HG03064 (cell line): ENCODE measurements around the gene TMEM82.

ENCODE experiments used
- ATAC-seq: cut with Tn5 transposase; IDR thresholded peaks from one replicate; pipeline ENCODE4 v1.9.1; 2021; ENCODE audit warnings: low read depth; ENCODE audit not compliant: unreplicated experiment

The TMEM82 gene

DNA sequence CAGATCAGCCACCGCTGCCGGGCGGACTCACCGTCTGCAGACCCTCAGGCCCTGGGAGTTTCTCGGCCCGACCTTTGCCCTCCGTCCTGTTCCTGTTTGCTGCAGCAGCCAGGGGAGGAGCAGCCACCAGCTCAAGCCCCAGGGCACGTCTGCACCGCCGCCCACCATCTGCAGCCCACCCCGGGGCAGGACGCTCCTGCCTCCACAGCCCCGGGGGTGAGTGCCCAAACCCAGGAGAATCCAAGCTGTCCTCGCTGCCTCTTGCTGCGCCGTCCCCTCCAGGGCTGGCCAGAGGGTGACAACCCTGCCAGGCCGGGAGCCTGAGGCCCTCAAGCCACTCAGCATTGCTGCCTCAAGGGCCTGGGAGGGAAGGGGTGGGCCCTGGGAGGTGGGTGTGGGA, 7.4 kb upstream of the TMEM82 start:
- ATAC-seq: no peak

DNA sequence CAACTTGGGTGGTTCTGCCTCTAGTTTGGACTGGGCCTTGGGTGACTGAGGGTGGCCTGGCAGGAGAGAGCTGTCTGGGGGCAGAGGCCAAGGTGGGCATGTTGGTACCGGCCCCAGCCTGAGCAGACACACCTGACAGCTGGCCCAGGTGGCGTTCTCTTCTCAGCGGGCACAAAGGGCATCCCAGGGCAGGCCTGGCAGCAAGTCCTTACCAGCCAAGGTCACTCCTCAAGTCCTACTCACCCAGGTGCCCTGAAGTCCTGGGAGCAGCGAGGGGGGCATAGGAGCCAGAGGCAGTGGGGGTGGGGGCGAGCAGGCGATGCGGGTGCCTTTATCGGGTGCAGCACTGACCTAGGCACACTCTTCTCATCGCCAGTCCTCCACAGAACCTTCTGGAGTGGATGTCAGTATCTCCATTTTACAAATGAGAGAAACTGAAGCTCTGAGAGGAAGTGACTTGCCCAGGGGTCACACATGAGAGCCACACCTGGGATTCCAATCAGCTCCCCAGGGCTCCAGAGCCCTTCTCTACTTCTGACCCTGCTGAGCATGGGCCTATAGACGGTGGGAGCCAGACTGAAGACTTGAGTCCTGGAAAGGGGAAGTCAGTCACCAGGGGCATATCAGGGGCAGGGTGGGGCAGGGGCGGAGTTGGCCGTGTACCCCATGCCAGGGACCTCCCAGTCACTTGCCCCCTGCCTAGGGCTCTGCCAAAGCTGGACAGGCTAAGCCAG, 6.8 kb upstream of the TMEM82 start:
- ATAC-seq: no peak

DNA sequence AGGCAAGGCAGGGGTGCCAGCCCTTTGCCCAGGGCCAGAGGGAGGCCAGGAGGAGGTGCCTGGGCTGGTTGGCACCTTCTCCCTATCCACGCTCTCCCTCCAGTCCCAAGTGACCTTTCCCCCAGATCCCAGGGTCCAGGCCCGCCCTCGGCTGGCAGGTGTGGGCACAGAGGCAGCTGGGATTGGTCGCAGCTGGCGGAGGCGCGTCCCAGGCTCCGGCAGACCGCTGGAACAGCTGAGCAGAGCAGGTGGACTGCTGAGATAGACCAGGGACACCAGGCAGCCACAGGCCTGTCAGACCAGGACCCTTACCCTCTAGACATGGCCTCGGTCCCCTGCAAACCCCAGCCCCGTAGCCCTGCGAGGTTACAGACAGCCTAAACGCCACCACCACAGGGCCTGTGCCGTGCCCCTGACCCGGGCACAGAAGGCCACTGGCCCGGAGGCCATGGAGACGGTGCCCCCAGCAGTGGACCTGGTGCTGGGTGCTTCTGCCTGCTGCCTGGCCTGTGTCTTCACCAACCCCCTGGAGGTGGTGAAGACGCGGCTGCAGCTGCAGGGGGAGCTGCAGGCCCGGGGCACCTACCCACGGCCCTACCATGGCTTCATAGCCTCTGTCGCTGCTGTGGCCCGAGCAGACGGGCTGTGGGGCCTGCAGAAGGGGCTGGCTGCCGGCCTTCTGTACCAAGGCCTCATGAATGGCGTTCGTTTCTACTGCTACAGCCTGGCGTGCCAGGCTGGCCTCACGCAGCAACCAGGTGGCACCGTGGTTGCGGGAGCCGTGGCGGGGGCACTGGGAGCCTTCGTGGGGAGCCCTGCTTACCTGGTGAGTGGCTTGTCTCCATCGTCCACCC, 6.0 kb upstream of the TMEM82 start, which contains the start of gene SLC25A34:
Gene SLC25A34 (plus strand): TSS at position 221 of the 854 bp plus-strand sequence. CDS start 228 bp downstream, at position 449.
- ATAC-seq: no peak

DNA sequence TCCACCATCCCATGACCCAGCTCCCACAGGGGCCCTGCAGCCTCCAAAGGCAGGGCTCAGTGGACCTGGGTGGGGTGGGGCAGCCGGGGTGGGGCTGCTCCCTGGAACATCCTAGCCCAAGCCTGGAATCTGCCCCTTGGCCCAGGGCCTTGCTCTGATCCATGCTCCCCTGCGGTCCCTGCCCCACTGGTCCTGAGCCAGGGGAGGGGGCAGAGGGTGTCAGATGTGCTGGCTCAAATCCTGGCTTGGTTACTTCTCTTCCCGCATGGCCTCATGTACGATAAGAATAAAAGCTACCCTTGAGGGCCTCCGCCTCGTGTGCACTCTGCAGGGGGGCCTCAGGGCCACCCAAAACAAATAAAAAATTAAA, 5.4 kb upstream of the TMEM82 start:
- ATAC-seq: no peak

DNA sequence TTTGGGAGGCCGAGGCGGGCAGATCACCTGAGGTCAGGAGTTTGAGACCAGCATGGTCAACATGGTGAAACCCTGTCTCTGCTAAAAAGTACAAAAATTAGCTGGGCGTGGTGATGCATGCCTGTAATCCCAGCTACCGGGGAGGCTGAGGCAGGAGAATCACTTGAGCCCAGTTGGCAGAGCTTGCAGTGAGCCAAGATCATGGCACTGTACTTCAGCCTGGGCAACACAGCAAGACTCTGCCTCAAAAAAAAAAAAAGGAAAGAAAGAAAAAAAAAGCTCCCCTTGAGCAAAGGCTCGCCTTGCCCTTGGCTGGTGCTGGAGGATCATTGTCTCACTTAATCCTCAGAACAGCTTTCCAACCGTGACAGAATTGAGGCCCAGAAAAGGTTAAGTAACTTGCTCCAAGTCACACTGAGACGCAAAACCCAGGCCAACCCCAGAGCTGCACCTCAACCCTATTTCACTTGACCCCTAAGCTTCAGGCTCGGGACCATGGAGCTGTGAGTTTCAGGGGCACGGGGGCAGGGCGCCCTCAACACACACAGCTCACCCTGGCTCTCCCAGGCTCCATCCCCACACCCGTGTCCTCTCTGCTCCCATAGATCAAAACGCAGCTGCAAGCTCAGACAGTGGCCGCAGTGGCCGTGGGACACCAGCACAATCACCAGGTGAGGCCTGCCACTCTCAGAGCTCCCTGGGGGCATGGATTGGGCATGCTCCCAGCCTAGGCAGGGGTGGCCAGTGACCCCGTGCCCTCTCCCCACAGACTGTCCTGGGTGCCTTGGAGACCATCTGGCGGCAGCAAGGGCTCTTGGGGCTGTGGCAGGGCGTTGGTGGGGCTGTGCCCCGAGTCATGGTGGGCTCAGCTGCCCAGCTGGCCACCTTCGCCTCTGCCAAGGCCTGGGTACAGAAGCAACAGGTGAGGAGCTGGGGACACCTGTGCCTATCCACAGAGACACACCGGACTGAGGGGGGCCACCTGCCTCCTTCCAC, 4.7 kb upstream of the TMEM82 start:
- ATAC-seq: no peak

DNA sequence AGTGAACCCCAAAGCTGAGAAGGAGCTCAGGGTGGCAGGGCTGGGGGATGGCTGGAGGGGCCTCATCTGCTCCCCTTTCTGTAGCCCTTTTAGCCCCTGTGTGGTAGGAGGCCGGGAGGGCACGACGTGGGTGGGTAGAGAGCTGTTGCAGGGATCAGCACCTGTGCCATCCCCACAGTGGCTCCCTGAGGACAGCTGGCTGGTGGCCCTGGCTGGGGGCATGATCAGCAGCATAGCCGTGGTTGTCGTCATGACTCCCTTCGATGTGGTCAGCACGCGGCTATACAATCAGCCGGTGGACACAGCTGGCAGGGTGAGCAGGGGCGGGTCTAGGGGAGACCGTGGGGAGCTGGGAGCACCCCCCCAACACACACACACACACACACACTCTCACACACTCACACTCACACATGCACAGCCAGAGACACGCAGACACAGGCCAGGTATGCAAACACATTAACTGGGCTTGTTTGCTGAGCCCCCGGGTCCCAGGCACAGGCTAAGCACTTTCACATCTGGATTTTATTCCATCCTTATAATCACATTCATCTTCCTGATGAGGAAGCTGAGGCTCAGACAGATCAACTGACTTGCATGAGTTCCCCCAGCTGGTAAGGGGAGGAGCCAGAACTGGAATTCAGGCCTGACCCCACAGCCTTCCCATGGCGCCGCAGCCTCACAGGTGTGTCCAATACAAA, 3.7 kb upstream of the TMEM82 start:
- ATAC-seq: no peak

DNA sequence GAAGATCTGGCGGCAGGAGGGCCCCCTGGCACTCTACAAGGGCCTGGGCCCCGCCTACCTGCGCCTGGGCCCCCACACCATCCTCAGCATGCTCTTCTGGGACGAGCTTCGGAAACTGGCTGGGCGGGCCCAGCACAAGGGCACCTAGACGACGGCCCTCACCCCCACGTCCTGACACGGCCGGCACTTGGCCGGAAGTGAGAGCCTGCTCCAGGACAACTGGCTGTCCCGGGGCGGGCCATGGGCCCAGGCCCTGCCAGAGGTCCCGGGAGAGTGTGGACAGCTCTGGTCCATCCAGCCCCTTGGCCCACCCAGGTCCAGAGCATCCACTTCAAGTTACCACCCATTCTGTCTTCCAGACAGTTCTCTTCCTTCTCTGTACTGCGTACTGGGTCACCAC, 3.0 kb upstream of the TMEM82 start:
- no peak for ATAC-seq

DNA sequence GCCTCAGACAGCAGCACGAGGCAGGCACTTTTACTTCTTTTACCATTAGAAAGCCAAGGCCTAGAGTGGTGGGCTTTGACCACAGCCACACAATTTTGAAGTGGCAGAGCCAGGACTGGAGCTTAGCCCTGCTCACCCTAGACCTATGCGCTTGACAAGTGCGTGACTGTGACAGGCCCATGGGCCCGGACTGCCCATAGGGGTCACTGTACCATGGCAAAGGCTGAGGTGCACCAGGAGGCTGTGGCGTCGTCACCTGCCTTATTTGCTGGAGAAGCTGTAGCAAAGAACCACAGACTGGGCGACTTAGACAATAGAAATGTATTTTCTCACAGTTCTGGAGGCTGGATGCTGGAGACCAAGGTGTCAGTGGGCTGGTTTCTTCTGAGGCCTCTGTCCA, 2.6 kb upstream of the TMEM82 start:
- no peak for ATAC-seq

DNA sequence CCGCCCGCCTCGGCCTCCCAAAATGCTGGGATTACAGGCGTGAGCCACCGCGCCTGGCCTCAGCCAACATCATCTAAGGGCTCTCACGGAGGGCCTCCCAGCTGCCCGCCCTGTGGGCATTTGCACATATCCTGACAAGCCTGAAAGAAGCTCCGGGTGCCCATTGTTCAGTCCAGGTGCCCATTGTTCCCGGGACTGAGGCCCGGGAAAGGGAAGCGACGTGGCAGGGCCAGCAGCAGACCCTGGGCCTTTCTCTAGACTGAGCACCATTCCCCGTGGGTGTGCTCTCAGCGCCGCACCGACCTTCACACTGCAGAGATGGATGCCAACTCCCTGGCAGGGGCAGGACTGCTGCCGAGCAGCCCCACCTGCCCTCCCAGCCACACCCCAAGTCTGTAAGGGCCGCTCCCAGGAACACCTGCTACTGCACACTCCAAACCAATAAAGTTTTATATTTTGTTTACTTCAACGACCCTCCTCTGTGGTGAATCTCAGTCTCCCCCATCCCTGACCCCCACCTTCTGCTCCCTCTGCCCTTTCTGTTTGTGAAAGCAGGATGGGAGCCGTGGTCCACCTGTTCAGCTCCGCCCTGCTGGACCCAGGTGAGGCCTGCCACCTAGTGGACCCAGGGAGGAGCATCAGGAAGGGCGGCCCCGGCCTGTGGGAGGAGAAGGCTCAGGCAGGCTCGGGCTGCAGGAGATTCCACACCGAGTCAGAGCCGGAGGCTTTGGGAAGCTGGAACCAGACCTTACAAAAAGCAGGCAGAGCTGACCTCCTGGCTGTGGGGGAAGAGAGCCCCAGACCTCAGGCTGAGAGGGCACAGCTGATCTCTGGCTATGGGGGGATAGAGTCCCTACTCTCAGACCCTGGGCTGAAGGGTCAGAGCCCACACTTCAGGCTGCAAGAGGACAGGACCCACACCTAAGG, 1.1 kb upstream of the TMEM82 start:
- ATAC-seq: no peak

DNA sequence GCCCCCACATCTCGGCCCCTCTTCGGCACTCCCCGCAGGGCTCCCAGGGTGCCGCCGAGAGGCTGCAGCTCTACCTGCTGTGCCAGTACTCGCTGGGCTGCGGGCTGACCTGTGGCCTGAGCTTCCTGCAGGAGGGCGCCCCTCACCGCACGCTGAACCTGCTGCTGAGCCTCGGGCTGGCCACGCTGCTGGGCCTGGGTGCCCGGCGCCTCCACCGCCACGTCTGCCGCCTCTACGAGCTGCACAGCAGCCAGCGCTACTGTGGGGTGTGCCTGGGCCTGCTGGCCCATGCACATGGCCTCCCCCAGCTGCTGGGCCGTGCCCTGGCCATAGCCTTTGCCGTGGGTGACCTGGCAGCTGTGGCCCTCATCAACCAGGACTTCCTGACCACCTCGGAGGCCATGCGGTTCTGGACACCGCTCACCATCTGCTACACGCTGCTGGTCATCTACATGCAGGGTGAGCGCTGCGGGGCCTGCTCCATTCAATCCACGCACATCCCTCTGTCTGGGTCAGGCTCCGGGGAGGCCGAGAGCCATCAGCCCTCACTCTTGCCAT, 1.9 kb downstream of the TMEM82 start:
- no peak for ATAC-seq

DNA sequence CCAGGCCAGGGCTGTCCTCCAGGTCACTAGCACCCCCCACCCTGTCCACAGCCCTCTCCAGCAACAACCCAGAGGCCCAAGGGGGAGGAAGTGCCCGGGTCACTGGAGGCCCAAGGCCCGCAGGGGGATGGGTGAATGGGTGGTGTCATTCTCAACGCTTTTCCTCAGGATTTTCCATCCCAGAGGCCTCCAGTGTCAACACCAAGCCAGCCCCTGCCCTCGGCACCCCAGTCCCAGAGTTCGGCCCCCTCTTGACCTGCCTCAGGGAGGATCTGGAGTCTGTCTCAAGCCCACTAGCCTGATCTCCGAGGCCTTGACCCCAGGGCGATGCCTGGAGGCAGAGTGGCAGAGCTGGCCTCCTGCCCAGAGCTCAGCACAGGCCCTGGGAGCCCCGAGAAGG, 5.1 kb downstream of the TMEM82 start:
- no peak for ATAC-seq

DNA sequence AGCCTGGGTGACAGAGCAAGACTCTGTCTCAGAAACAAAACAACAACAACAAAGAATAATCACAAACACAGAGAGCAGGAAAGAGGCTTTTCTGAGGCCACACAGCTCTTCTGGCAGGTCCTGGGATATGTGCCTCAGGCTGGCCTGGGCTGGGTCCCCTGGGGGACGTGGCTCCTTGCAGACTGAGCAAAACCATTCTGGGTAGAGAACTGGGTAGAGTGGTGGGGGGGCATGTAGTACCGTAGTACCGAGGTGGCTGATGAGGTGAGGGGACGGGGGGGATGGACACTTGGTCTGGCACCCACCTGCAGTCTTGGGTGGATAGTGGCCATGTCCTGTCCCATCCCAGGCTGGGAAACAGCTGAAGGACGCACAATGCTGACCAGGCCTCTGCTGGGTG, 6.0 kb downstream of the TMEM82 start:
- ATAC-seq: no peak

DNA sequence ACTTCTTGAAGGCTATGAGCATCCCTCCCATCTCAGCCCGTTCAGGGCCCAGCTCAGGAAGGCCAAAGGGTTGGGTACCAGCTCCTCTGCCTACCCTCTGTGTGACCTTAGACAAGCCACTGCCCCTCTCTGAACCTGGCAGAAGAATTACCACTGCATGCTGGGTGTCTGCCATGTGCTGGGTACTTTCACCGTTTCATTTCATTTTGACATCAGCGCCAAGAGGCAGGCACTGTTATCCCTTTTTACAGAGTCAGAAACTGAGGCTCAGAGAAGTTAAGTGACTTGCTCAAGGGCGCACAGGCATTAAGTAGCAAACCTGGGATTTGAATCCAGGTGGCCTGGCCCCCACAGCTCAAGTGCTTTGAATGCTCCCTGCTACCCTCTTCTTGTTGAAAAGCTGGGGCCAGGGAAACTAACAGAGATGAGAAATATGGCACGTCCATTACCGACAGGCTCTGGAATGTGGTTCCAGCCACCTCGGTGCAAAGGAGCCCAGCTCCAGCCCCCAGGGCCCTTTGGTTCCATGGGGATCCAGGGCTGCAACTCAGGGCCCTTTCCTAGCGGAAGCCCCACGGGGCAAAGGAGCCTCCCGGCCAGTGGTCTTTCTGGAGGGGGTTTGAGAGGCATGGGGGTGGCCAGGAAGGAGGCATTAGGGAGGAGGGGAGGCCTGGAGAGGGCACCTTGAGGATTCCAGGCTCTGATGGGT, 6.5 kb downstream of the TMEM82 start:
- ATAC-seq: no peak

DNA sequence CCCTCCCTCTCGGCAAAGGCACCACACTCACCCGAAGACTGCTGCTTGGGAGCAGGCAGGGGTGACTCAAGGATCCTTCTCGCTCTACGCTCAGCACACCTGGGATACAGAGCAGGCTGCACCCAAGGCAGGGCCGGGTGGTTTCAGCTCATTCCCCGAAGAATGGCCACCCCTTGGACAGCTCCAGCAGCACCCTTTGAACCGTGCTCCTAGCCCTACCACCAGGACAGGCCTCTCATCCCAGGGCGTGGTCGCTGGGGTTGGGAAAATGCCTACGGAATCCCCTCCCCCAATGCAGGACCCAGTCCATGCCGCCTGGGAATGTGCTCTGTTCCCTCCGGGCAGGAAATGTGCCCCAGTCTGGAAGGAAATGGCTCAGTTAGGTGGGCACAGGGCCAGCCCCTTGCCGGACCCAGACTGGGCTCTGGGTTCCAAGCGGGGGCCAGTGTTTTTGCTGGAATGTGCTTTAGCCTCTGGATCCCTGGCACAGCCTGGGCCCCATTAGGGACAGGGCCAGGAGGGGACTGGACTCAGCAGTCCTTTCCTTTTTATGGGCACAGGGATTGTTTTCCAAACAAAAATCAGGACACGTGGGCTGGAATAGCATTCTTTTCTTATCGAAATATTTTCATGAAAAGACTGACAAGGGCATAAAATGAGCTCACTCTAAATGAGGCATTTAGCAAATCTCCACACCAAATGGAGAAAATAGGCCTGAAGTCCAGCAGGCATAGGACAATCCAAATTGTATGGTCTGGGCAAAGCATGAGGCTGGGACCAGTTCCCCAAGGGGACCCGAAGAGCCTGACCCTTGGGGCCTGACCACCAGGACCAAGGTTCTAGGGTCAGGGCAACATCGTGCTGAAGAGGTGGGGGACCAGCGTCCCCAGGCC, 7.3 kb downstream of the TMEM82 start:
- ATAC-seq: no peak

DNA sequence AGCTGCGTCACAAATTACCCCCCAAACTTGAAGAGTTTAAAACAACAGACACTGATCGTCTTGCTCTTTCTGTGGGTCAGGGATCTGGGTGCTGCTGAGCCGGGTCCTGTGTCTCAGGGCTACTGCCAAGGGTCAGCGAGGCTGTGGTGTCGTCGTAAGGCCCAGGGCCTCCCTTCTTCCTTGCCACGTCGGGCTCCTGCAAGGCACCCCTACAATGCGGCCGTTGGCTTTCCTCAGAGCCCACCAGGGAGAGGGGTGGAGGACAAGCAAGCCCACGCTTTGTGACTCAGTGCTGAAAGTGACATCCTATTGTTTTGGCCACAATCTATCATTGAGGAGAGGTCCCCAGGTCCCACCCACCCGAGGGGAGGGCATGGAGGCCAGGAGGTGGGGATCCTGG, 8.6 kb downstream of the TMEM82 start:
- ATAC-seq: no peak

DNA sequence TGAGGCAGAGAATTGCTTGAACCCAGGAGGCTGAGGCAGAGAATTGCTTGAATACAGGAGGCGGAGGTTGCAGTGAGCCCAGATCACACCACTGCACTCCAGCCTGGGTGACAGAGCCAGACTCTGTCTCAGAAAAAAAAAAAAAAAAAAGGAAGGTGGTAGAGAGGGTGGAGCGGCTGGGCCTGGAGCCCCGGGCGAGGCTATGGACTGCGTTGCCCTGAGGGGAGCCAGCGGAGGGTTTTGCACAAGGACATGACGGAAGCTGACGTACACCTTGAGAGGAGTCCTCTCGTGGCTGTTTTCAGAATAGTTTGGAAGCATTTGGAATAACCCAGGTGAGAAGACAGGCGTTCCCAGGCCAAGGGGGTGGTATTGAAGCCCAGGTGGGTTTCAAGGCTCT, 9.4 kb downstream of the TMEM82 start:
- ATAC-seq: no peak

DNA sequence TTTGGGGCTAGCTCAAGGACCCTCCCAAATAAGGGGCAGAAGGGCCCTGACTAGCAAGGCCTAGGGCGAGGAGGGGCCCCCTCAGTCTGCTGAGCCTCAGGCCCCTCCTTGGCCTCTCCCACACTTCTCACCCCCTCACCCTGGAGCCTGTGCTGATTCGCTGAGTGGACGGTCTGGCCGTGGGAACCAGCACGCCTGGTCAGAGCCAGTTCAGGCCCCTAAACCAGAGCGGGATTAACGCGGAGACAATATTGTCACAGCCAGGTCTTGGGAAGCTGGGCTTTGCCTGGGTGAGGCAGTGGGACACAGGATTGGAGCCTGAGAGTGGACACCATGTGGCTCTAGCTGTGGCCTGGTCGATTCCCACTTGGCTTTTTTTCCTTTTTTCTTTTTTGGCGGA, 11.5 kb downstream of the TMEM82 start:
- no peak for ATAC-seq
